ENCODE results near the gene KCP. TPM values are rescaled to one million over a fixed set of nuclear protein-coding genes. Genes with fewer than 3 reads are reported as not detected.

The KCP gene
- total RNA-seq, 1 experiment from 2014 or later, result 1.6 TPM

DNA sequence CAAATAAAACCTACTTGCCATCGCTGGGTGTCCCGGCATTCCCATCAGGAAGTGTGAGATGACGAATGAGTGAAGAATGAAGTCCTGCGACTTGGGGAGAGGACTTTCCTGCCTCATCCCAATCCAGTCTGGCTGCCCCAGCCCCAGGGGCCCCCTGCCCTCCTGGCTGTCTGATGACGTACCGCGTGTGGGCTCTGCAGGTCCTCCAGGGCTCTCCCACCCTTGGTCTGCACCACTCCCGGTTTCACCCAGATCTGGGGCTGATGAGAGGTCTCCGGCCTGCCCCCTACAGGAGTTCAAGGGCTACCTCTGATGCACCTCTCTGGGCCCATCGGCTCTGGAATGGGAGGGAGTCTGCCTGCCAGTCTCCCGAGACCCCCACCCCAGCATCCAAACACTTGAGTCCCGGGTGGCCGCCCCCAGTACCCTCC lies 38.1 kb downstream of the KCP start:
- POLR2A ChIA-PET, result interaction anchor here (1.2 kb wide), 1 partner anchor 9 kb away, joined by 4 read pairs; the partner anchor contains the start of gene ATP6V1F
- RAD21 ChIA-PET (ENCODE audit: low non-redundant PET in 1 of 2, low total read pairs in 2 of 2, uncharacterized antibody in 2 of 2, unreplicated experiment in 2 of 2), result no interaction called here
- Histone ChIP-seq H2AFZ (ENCODE audit: low read depth, low read length, poor library complexity, severe bottlenecking) (peak overlapping the region; percentile 14), H3K9me3 (ENCODE audit: control insufficient read depth in 1 of 2, insufficient read depth in 1 of 2, low read depth in 1 of 2, low read length in 2 of 2) (no peaks in the 10 kb centered on the region), H3K79me2 (ENCODE audit: insufficient read depth, low read length) (no peaks in the 10 kb centered on the region), H3K9me2 (ENCODE audit: insufficient read depth) (no peaks in the 10 kb centered on the region), H3K27ac (ENCODE audit: low read depth, low read length) (no peak overlapping the region), H3K27me3 (ENCODE audit: insufficient read depth, low read length) (no peaks in the 10 kb centered on the region), H4K20me1 (ENCODE audit: insufficient read depth) (no peaks in the 10 kb centered on the region), H3K4me1 (ENCODE audit: control insufficient read depth in 1 of 2, insufficient read depth in 2 of 2, low read length in 2 of 2) (peaks cover 30 to 66% of the 10 kb centered on the region in 2 experiments), H3K4me3 (replicated peaks in 1 of 2; ENCODE audit: low read depth in 1 of 2, low read length in 2 of 2) (peak overlapping the region; percentile 12 to 30; a peak in 3 of 4 replicates), H3K9ac (ENCODE audit: low read length) (peak overlapping the region; percentile 14; the same call in 1 of the 2 replicates), H3K36me3 (ENCODE audit: control insufficient read depth in 1 of 2, insufficient read depth in 2 of 2, low read length in 2 of 2) (no peaks in the 10 kb centered on the region), H3K4me2 (ENCODE audit: low read length) (peak overlapping the region; percentile 62)
- DNase-seq (ENCODE audit: low read depth, low spot score) (no peak), ATAC-seq (peak; percentile 66)
- intact Hi-C loops (cut with micrococcal nuclease), result no loop called here
- no TSS peak for BruUV-seq (replicated peaks)
- CTCF ChIA-PET, result interaction anchor here (1.2 to 1.7 kb wide), 3 partner anchors 10 to 11 kb away, joined by 4 to 8 read pairs (median 4); partner anchors contain the start of gene ATP6V1F
- TF ChIP-seq, protein P1, sequence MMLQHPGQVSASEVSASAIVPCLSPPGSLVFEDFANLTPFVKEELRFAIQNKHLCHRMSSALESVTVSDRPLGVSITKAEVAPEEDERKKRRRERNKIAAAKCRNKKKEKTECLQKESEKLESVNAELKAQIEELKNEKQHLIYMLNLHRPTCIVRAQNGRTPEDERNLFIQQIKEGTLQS (IDR thresholded peaks at IDR 0.05), result no peak
- TF ChIP-seq, protein P2, sequence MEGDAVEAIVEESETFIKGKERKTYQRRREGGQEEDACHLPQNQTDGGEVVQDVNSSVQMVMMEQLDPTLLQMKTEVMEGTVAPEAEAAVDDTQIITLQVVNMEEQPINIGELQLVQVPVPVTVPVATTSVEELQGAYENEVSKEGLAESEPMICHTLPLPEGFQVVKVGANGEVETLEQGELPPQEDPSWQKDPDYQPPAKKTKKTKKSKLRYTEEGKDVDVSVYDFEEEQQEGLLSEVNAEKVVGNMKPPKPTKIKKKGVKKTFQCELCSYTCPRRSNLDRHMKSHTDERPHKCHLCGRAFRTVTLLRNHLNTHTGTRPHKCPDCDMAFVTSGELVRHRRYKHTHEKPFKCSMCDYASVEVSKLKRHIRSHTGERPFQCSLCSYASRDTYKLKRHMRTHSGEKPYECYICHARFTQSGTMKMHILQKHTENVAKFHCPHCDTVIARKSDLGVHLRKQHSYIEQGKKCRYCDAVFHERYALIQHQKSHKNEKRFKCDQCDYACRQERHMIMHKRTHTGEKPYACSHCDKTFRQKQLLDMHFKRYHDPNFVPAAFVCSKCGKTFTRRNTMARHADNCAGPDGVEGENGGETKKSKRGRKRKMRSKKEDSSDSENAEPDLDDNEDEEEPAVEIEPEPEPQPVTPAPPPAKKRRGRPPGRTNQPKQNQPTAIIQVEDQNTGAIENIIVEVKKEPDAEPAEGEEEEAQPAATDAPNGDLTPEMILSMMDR (IDR thresholded peaks at IDR 0.05 in 2 of 3, conservative IDR thresholded peaks at IDR 0.05 in 1 of 3; ENCODE audit: borderline replicate concordance in 1 of 3, insufficient read depth in 1 of 3, low read depth in 2 of 3, low read length in 2 of 3), result peak in 2 of 3 experiments; percentile 69 to 73; a peak in 4 of 6 replicates
- TF ChIP-seq, protein P3, sequence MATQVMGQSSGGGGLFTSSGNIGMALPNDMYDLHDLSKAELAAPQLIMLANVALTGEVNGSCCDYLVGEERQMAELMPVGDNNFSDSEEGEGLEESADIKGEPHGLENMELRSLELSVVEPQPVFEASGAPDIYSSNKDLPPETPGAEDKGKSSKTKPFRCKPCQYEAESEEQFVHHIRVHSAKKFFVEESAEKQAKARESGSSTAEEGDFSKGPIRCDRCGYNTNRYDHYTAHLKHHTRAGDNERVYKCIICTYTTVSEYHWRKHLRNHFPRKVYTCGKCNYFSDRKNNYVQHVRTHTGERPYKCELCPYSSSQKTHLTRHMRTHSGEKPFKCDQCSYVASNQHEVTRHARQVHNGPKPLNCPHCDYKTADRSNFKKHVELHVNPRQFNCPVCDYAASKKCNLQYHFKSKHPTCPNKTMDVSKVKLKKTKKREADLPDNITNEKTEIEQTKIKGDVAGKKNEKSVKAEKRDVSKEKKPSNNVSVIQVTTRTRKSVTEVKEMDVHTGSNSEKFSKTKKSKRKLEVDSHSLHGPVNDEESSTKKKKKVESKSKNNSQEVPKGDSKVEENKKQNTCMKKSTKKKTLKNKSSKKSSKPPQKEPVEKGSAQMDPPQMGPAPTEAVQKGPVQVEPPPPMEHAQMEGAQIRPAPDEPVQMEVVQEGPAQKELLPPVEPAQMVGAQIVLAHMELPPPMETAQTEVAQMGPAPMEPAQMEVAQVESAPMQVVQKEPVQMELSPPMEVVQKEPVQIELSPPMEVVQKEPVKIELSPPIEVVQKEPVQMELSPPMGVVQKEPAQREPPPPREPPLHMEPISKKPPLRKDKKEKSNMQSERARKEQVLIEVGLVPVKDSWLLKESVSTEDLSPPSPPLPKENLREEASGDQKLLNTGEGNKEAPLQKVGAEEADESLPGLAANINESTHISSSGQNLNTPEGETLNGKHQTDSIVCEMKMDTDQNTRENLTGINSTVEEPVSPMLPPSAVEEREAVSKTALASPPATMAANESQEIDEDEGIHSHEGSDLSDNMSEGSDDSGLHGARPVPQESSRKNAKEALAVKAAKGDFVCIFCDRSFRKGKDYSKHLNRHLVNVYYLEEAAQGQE (IDR thresholded peaks at IDR 0.05; ENCODE audit: low read depth), result no peak
- TF ChIP-seq POLR2AphosphoS5 (IDR thresholded peaks at IDR 0.05; ENCODE audit: low read depth, low read length), result peak; percentile 49; the same call in 1 of the 2 replicates
- no peak for TF ChIP-seq YY1 (IDR thresholded peaks at IDR 0.05; ENCODE audit: extremely low read depth, insufficient replicate concordance, low read depth, low read length)
- TF ChIP-seq ZFX (IDR thresholded peaks at IDR 0.05), result no peak
- TF ChIP-seq POLR2A (IDR thresholded peaks at IDR 0.05; ENCODE audit: borderline replicate concordance, extremely low read depth, insufficient read depth, insufficient read length), result no peak
- TF ChIP-seq SP1 (IDR thresholded peaks at IDR 0.05; ENCODE audit: low read depth), result no peak
- no peak for TF ChIP-seq CBX3 (IDR thresholded peaks at IDR 0.05; ENCODE audit: low read depth)
- TF ChIP-seq SIN3A (IDR thresholded peaks at IDR 0.05; ENCODE audit: low read depth), result no peak
- no peak for TF ChIP-seq TCF7L2 (IDR thresholded peaks at IDR 0.05; ENCODE audit: borderline replicate concordance, extremely low read depth, insufficient read depth, insufficient read length)
- TF ChIP-seq, protein P4, sequence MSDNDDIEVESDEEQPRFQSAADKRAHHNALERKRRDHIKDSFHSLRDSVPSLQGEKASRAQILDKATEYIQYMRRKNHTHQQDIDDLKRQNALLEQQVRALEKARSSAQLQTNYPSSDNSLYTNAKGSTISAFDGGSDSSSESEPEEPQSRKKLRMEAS (IDR thresholded peaks at IDR 0.05), result no peak
- TF ChIP-seq, protein P5, sequence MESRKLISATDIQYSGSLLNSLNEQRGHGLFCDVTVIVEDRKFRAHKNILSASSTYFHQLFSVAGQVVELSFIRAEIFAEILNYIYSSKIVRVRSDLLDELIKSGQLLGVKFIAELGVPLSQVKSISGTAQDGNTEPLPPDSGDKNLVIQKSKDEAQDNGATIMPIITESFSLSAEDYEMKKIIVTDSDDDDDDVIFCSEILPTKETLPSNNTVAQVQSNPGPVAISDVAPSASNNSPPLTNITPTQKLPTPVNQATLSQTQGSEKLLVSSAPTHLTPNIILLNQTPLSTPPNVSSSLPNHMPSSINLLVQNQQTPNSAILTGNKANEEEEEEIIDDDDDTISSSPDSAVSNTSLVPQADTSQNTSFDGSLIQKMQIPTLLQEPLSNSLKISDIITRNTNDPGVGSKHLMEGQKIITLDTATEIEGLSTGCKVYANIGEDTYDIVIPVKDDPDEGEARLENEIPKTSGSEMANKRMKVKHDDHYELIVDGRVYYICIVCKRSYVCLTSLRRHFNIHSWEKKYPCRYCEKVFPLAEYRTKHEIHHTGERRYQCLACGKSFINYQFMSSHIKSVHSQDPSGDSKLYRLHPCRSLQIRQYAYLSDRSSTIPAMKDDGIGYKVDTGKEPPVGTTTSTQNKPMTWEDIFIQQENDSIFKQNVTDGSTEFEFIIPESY (IDR thresholded peaks at IDR 0.05; ENCODE audit: extremely low read depth, insufficient replicate concordance, low read length), result no peak
- no peak for TF ChIP-seq CEBPB (IDR thresholded peaks at IDR 0.05; ENCODE audit: low read depth)
- TF ChIP-seq RAD21 (IDR thresholded peaks at IDR 0.05; ENCODE audit: low read depth), result no peak

Data from HCT116 (cell line).